GM12891 (cell line): ENCODE results near the gene GRIN2A.

Experiments used
- POLR2A ChIP-seq: IDR thresholded peaks from 2 replicates; pipeline ENCODE4 v1.6.1; 2011; ENCODE audit warnings: low read depth, low read length, control low read depth
- POLR2AphosphoS5 ChIP-seq: IDR thresholded peaks from 2 replicates; pipeline ENCODE4 v1.6.1; 2011; ENCODE audit warnings: low read depth, low read length, control low read depth

- no peak for TF ChIP-seq POLR2AphosphoS5
- TF ChIP-seq POLR2A, result no peak
These were observed 31.5 kb upstream of the GRIN2A start for GRCh38 chr16:10213748-10214147.
